Peyer's patch (tissue), 4 donors: ENCODE results near the gene NHLRC4. TPM values are rescaled to one million over a fixed set of nuclear protein-coding genes. Genes with fewer than 3 reads are reported as not detected.

Source experiments
- DNase-seq, 3 donors: peaks; one replicate each; pipeline ENCODE4 v3.0.0-alpha.2; 2017 to 2019
- H3K27ac ChIP-seq, 4 donors: fragments of 200-600 bp; sonication (generic); one replicate each; pipeline ENCODE4 v1.5.1; 2016 to 2019
- H3K27me3 ChIP-seq, 2 donors: fragments of 200-600 bp; sonication (generic); one replicate each; pipeline ENCODE4 v1.5.1; 2019
- H3K36me3 ChIP-seq, 3 donors: fragments of 200-600 bp; sonication (generic); one replicate each; pipeline ENCODE4 v1.5.1; 2016 to 2019
- H3K4me1 ChIP-seq, 4 donors: fragments of 200-600 bp; sonication (generic); one replicate each; pipeline ENCODE4 v1.5.1; 2016 to 2019
- H3K4me3 ChIP-seq, 4 donors: fragments of 200-600 bp; sonication (generic); 1 replicate in 3 of 4; 2 replicates in 1 of 4; pipeline ENCODE4 v1.5.1; 2016 to 2019; ENCODE audit warnings: mild to moderate bottlenecking in 1 of 4
- H3K9me3 ChIP-seq, 4 donors: fragments of 200-600 bp; sonication (generic); one replicate each; pipeline ENCODE4 v1.5.1; 2016 to 2019; ENCODE audit warnings: mild to moderate bottlenecking in 1 of 4
- POLR2A ChIP-seq, 2 donors: fragments of 450-650 bp; IDR thresholded peaks; one replicate each; pipeline ENCODE4 v1.5.1; 2017; ENCODE audit warnings: antibody characterized with exemption in 2 of 2, mild to moderate bottlenecking in 2 of 2, moderate library complexity in 2 of 2
- total RNA-seq, 4 donors: library from RNA; depleted of rRNA; stranded (reverse); fragments of >200 nt; gene quantifications; one replicate each; pipeline ENCODE4 v1.1.0, GENCODE V29; 2016
- TF ChIP-seq, protein P1 (sequence below), 6 experiments: fragments of 450-650 bp in 4 of 6; fragments of 200-600 bp in 2 of 6; sonication (generic) in 1 of 6; IDR thresholded peaks; one replicate each; pipeline ENCODE4 v1.5.1; 2017 to 2019; ENCODE audit warnings: antibody characterized with exemption in 6 of 6, mild to moderate bottlenecking in 3 of 6, moderate library complexity in 1 of 6

Gene NHLRC4
- total RNA-seq, 4 donors from 2014 or later = 1.2 to 17.3 (median 1.5) TPM

- Histone ChIP-seq H3K4me3 (no peak overlapping the region), H3K36me3 (peaks cover 0 to 24% (median 0%) of the 10 kb centered on the region in 3 donors), H3K9me3 (no peaks in the 10 kb centered on the region), H3K4me1 (peaks cover 0 to 23% (median 5%) of the 10 kb centered on the region in 4 donors), H3K27me3 (peaks cover 0 to 21% of the 10 kb centered on the region in 2 donors), H3K27ac (no peak overlapping the region)
- DNase-seq = no peak
- no peak for TF ChIP-seq POLR2A (IDR thresholded peaks at IDR 0.05)
- TF ChIP-seq, protein P1, sequence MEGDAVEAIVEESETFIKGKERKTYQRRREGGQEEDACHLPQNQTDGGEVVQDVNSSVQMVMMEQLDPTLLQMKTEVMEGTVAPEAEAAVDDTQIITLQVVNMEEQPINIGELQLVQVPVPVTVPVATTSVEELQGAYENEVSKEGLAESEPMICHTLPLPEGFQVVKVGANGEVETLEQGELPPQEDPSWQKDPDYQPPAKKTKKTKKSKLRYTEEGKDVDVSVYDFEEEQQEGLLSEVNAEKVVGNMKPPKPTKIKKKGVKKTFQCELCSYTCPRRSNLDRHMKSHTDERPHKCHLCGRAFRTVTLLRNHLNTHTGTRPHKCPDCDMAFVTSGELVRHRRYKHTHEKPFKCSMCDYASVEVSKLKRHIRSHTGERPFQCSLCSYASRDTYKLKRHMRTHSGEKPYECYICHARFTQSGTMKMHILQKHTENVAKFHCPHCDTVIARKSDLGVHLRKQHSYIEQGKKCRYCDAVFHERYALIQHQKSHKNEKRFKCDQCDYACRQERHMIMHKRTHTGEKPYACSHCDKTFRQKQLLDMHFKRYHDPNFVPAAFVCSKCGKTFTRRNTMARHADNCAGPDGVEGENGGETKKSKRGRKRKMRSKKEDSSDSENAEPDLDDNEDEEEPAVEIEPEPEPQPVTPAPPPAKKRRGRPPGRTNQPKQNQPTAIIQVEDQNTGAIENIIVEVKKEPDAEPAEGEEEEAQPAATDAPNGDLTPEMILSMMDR (IDR thresholded peaks at IDR 0.05) = no peak
Observed at GRCh38 chr16:556474-557173, 10.2 kb upstream of the NHLRC4 start.

GRCh38 chr16:557463-558297, 9.1 kb upstream of the NHLRC4 start:
- Histone ChIP-seq H3K9me3 (no peaks in the 10 kb centered on the region), H3K4me1 (peaks cover 0 to 23% (median 5%) of the 10 kb centered on the region in 4 donors), H3K4me3 (no peak overlapping the region), H3K36me3 (peaks cover 0 to 14% (median 0%) of the 10 kb centered on the region in 3 donors), H3K27me3 (peaks cover 0 to 25% of the 10 kb centered on the region in 2 donors), H3K27ac (no peak overlapping the region)
- TF ChIP-seq, protein P1 (IDR thresholded peaks at IDR 0.05) = no peak
- no peak for TF ChIP-seq POLR2A (IDR thresholded peaks at IDR 0.05)
- DNase-seq = no peak

GRCh38 chr16:558298-559020, 8.3 kb upstream of the NHLRC4 start:
- H3K4me3 ChIP-seq = no peak overlapping the region
- TF ChIP-seq POLR2A (IDR thresholded peaks at IDR 0.05) = no peak
- TF ChIP-seq, protein P1 (IDR thresholded peaks at IDR 0.05) = no peak
- no peak for DNase-seq
- peaks cover 0 to 25% of the 10 kb centered on the region in 2 donors for H3K27me3 ChIP-seq
- no peaks in the 10 kb centered on the region for H3K9me3 ChIP-seq
- peaks cover 0 to 23% (median 5%) of the 10 kb centered on the region in 4 donors for H3K4me1 ChIP-seq
- peaks cover 0 to 6% (median 0%) of the 10 kb centered on the region in 3 donors for H3K36me3 ChIP-seq
- no peak overlapping the region for H3K27ac ChIP-seq

DNA sequence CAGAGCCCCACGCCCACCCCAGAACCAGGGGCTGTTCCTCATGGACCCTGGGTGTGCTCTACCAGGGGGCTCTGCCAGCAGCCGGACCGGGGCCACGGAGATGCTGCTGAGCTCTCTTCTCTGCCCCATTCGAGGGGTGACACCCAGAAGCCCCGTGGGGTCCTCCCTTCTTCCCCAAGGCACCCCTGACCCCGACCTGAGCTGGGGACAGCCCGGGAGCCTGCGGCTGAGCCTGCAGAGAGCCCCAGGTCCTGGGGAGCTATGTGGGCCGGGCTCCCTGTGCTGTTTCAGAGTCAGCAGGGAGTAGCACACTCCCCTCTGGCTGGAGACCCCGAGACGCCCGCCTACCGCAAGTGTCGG, 7.8 kb upstream of the NHLRC4 start:
- no peak for DNase-seq
- H3K4me1 ChIP-seq = peaks cover 0 to 23% (median 5%) of the 10 kb centered on the region in 4 donors
- peaks cover 0 to 25% of the 10 kb centered on the region in 2 donors for H3K27me3 ChIP-seq
- peaks cover 0 to under 1% (median 0%) of the 10 kb centered on the region in 3 donors for H3K36me3 ChIP-seq
- H3K4me3 ChIP-seq = no peak overlapping the region
- H3K9me3 ChIP-seq = no peaks in the 10 kb centered on the region
- TF ChIP-seq, protein P1 (IDR thresholded peaks at IDR 0.05) = no peak
- no peak for TF ChIP-seq POLR2A (IDR thresholded peaks at IDR 0.05)
- no peak overlapping the region for H3K27ac ChIP-seq

- no peak for DNase-seq
- peaks cover 0 to 17% (median 5%) of the 10 kb centered on the region in 4 donors for H3K4me1 ChIP-seq
- no peak overlapping the region for H3K27ac ChIP-seq
- H3K27me3 ChIP-seq = peaks cover 0 to 25% of the 10 kb centered on the region in 2 donors
- TF ChIP-seq, protein P1 (IDR thresholded peaks at IDR 0.05) = no peak
- no peak for TF ChIP-seq POLR2A (IDR thresholded peaks at IDR 0.05)
- H3K4me3 ChIP-seq = no peak overlapping the region
- no peaks in the 10 kb centered on the region for H3K36me3 ChIP-seq
- H3K9me3 ChIP-seq = no peaks in the 10 kb centered on the region
Observed at GRCh38 chr16:559411-560203, 7.2 kb upstream of the NHLRC4 start.
